Measurements from ENCODE around the gene RIOK1.
"Not testable (repeated sequence)": the region's sequence is repeated elsewhere in the genome, so short reads cannot be mapped to it uniquely, and the experiment has no call there.

Gene RIOK1

GRCh38 chr6:7389451-7390225, at the start of gene RIOK1, which contains the start of gene CAGE1:
Gene RIOK1 (plus strand): TSS chr6:7389808. CDS start chr6:7390003, 195 bp downstream.
Gene CAGE1 (minus strand): TSS chr6:7389742. CDS start chr6:7387173, 2,569 bp downstream.
- peak; percentile 91 to 94 for DNase-seq (ENCODE audit: low read depth in 2 of 2)

- DNase-seq (ENCODE audit: low read depth in 2 of 2): no peak
Observed at GRCh38 chr6:7341271-7341670, 48.3 kb upstream of the RIOK1 start.

GRCh38 chr6:7341989-7342742, 47.4 kb upstream of the RIOK1 start:
- no peak for DNase-seq (ENCODE audit: low read depth in 2 of 2)

GRCh38 chr6:7343546-7344475, 45.8 kb upstream of the RIOK1 start:
- no peak for DNase-seq (ENCODE audit: low read depth in 2 of 2)

GRCh38 chr6:7344773-7345450, 44.7 kb upstream of the RIOK1 start:
- not testable (repeated sequence) for DNase-seq (ENCODE audit: low read depth in 2 of 2)

GRCh38 chr6:7347551-7347997, 42.0 kb upstream of the RIOK1 start:
- not testable (repeated sequence) for DNase-seq (ENCODE audit: low read depth in 2 of 2)

- not testable (repeated sequence) for DNase-seq (ENCODE audit: low read depth in 2 of 2)
Observed at GRCh38 chr6:7350591-7350990, 39.0 kb upstream of the RIOK1 start.

GRCh38 chr6:7351916-7352315, 37.7 kb upstream of the RIOK1 start:
- not testable (repeated sequence) for DNase-seq (ENCODE audit: low read depth in 2 of 2)

- DNase-seq (ENCODE audit: low read depth in 2 of 2): no peak
Observed at GRCh38 chr6:7367408-7367807, 22.2 kb upstream of the RIOK1 start.

- no peak for DNase-seq (ENCODE audit: low read depth in 2 of 2)
Observed at GRCh38 chr6:7373739-7374138, 15.9 kb upstream of the RIOK1 start.

GRCh38 chr6:7377961-7378360, 11.6 kb upstream of the RIOK1 start:
- DNase-seq (ENCODE audit: low read depth in 2 of 2): no peak

GRCh38 chr6:7378740-7379139, 10.9 kb upstream of the RIOK1 start:
- no peak for DNase-seq (ENCODE audit: low read depth in 2 of 2)

GRCh38 chr6:7381092-7381491, 8.5 kb upstream of the RIOK1 start:
- DNase-seq (ENCODE audit: low read depth in 2 of 2): no peak

- DNase-seq (ENCODE audit: low read depth in 2 of 2): no peak
Observed at GRCh38 chr6:7389162-7389450, 502 bp upstream of the RIOK1 start.

- no peak for DNase-seq (ENCODE audit: low read depth in 2 of 2)
Observed at GRCh38 chr6:7390226-7390878, 744 bp downstream of the RIOK1 start.

- no peak for DNase-seq (ENCODE audit: low read depth in 2 of 2)
Observed at GRCh38 chr6:7391151-7391550, 1.5 kb downstream of the RIOK1 start.

GRCh38 chr6:7392402-7392801, 2.8 kb downstream of the RIOK1 start:
- DNase-seq (ENCODE audit: low read depth in 2 of 2): no peak

GRCh38 chr6:7401075-7401474, 11.5 kb downstream of the RIOK1 start:
- no peak for DNase-seq (ENCODE audit: low read depth in 2 of 2)

- DNase-seq (ENCODE audit: low read depth in 2 of 2): no peak
Observed at GRCh38 chr6:7402716-7403115, 13.1 kb downstream of the RIOK1 start.

GRCh38 chr6:7404546-7404945, 14.9 kb downstream of the RIOK1 start:
- DNase-seq (ENCODE audit: low read depth in 2 of 2): no peak

- DNase-seq (ENCODE audit: low read depth in 2 of 2): no peak
Observed at GRCh38 chr6:7406743-7407142, 17.1 kb downstream of the RIOK1 start.
